NT2/D1 (cell line): ENCODE measurements around the gene KCTD10.

ENCODE experiments used
- DNase-seq: peaks from one replicate; pipeline ENCODE4 v3.0.0-alpha.2; 2011; ENCODE audit warnings: low read depth, low spot score
- H3K27me3 ChIP-seq: 2 replicates; pipeline ENCODE4 v1.6.0; 2011; ENCODE audit warnings: mild to moderate bottlenecking; ENCODE audit not compliant: insufficient read length, insufficient read depth
- H3K36me3 ChIP-seq: 2 replicates; pipeline ENCODE4 v1.6.1; 2011; ENCODE audit warnings: mild to moderate bottlenecking, low read length, mixed read lengths; ENCODE audit not compliant: insufficient read depth, insufficient read length
- H3K4me1 ChIP-seq: 2 replicates; pipeline ENCODE4 v1.5.1; 2011; ENCODE audit not compliant: insufficient read depth, insufficient read length
- H3K4me3 ChIP-seq: 2 replicates; pipeline ENCODE4 v1.5.1; 2011; ENCODE audit warnings: low read depth; ENCODE audit not compliant: insufficient read length
- H3K9ac ChIP-seq: 2 replicates; pipeline ENCODE4 v1.6.0; 2011; ENCODE audit warnings: low read depth; ENCODE audit not compliant: insufficient read length
- H3K9me3 ChIP-seq: 2 replicates; pipeline ENCODE4 v1.5.1; 2011; ENCODE audit warnings: mild to moderate bottlenecking, low read length; ENCODE audit not compliant: insufficient read depth
- SUZ12 ChIP-seq: IDR thresholded peaks from 2 replicates; pipeline ENCODE4 v1.6.1; 2011; ENCODE audit not compliant: insufficient read length, insufficient read depth; ENCODE audit errors: extremely low read depth
- YY1 ChIP-seq: IDR thresholded peaks from 2 replicates; pipeline ENCODE4 v1.6.1; 2011; ENCODE audit not compliant: insufficient read length, insufficient read depth
- ZNF274 ChIP-seq: IDR thresholded peaks from 2 replicates; pipeline ENCODE4 v1.6.1; 2011; ENCODE audit warnings: mild to moderate bottlenecking, low read depth, low read length

The KCTD10 gene

GRCh38 chr12:109494348-109494881 is 17.3 kb upstream of the KCTD10 start:
- Histone ChIP-seq H3K9me3 (peaks cover 7% of the 10 kb centered on the region; the same call in 1 of the 2 replicates), H3K9ac (no peak overlapping the region), H3K27me3 (no peaks in the 10 kb centered on the region), H3K36me3 (peaks cover 86% of the 10 kb centered on the region), H3K4me3 (no peak overlapping the region), H3K4me1 (no peaks in the 10 kb centered on the region)
- no peak for DNase-seq
- no peak for TF ChIP-seq YY1
- no peak for TF ChIP-seq SUZ12
- no peak for TF ChIP-seq ZNF274

- Histone ChIP-seq H3K9ac (no peak overlapping the region), H3K36me3 (peaks cover 86% of the 10 kb centered on the region), H3K27me3 (no peaks in the 10 kb centered on the region), H3K4me3 (no peak overlapping the region), H3K9me3 (peaks cover 7% of the 10 kb centered on the region; the same call in 1 of the 2 replicates), H3K4me1 (no peaks in the 10 kb centered on the region)
- TF ChIP-seq YY1 = no peak
- TF ChIP-seq ZNF274 = no peak
- TF ChIP-seq SUZ12 = no peak
- no peak for DNase-seq
Observed at GRCh38 chr12:109493938-109494337, 16.8 kb upstream of the KCTD10 start.

- no peak overlapping the region for H3K4me3 ChIP-seq
- TF ChIP-seq SUZ12 (no peak), YY1 (no peak), ZNF274 (no peak)
- DNase-seq = no peak
- no peak overlapping the region for H3K9ac ChIP-seq
- peaks cover 86% of the 10 kb centered on the region for H3K36me3 ChIP-seq
- no peaks in the 10 kb centered on the region for H3K27me3 ChIP-seq
- H3K4me1 ChIP-seq = no peaks in the 10 kb centered on the region
- H3K9me3 ChIP-seq = peaks cover 7% of the 10 kb centered on the region; the same call in 1 of the 2 replicates
Observed at GRCh38 chr12:109493090-109493489, 16.0 kb upstream of the KCTD10 start.

GRCh38 chr12:109492371-109492770 is 15.3 kb upstream of the KCTD10 start:
- Histone ChIP-seq H3K36me3 (peaks cover 86% of the 10 kb centered on the region), H3K4me1 (no peaks in the 10 kb centered on the region), H3K9ac (no peak overlapping the region), H3K9me3 (peaks cover 7% of the 10 kb centered on the region; the same call in 1 of the 2 replicates), H3K4me3 (no peak overlapping the region), H3K27me3 (no peaks in the 10 kb centered on the region)
- TF ChIP-seq SUZ12 (no peak), YY1 (no peak), ZNF274 (no peak)
- no peak for DNase-seq

- Histone ChIP-seq H3K4me1 (no peaks in the 10 kb centered on the region), H3K36me3 (peaks cover 93% of the 10 kb centered on the region)
Observed at GRCh38 chr12:109491671-109492070, 14.6 kb upstream of the KCTD10 start.

GRCh38 chr12:109489955-109490565 is 13.0 kb upstream of the KCTD10 start:
- TF ChIP-seq ZNF274 (no peak), YY1 (no peak), SUZ12 (no peak)
- peaks cover 3% of the 10 kb centered on the region; the same call in 1 of the 2 replicates for H3K9me3 ChIP-seq
- H3K36me3 ChIP-seq = peaks cover 99% of the 10 kb centered on the region
- no peaks in the 10 kb centered on the region for H3K4me1 ChIP-seq
- no peak overlapping the region for H3K4me3 ChIP-seq
- DNase-seq = no peak
- H3K9ac ChIP-seq = no peak overlapping the region
- H3K27me3 ChIP-seq = no peaks in the 10 kb centered on the region

More at GRCh38 chr12:109491671-109492070, 14.6 kb upstream of the KCTD10 start:
- no peak overlapping the region for H3K9ac ChIP-seq
- DNase-seq = no peak
- H3K4me3 ChIP-seq = no peak overlapping the region
- H3K27me3 ChIP-seq = no peaks in the 10 kb centered on the region
- peaks cover 7% of the 10 kb centered on the region; the same call in 1 of the 2 replicates for H3K9me3 ChIP-seq
- TF ChIP-seq ZNF274 = no peak
- TF ChIP-seq YY1 = no peak
- TF ChIP-seq SUZ12 = no peak

- Histone ChIP-seq H3K9me3 (no peaks in the 10 kb centered on the region), H3K36me3 (peaks cover 99% of the 10 kb centered on the region), H3K9ac (no peak overlapping the region), H3K4me3 (no peak overlapping the region), H3K4me1 (no peaks in the 10 kb centered on the region), H3K27me3 (no peaks in the 10 kb centered on the region)
- no peak for DNase-seq
- TF ChIP-seq ZNF274 = no peak
- no peak for TF ChIP-seq YY1
- no peak for TF ChIP-seq SUZ12
Observed at GRCh38 chr12:109489016-109489954, 12.2 kb upstream of the KCTD10 start.
